ENCODE results near the gene PHOSPHO1.
"Not testable (repeated sequence)": the region's sequence is repeated elsewhere in the genome, so short reads cannot be mapped to it uniquely, and the experiment has no call there.

Gene PHOSPHO1

GRCh38 chr17:49230636-49231562, at the start of gene PHOSPHO1:
PHOSPHO1 (minus strand) TSS chr17:49230787; CDS start chr17:49226691, 4,096 bp downstream.
- peak; percentile 38 for DNase-seq

GRCh38 chr17:49280061-49280460, 49.5 kb upstream of the PHOSPHO1 start:
- no peak for DNase-seq

- DNase-seq: not testable (repeated sequence)
Measured at GRCh38 chr17:49279263-49280015, 48.9 kb upstream of the PHOSPHO1 start.

GRCh38 chr17:49278076-49278475, 47.5 kb upstream of the PHOSPHO1 start:
- DNase-seq: no peak

GRCh38 chr17:49277638-49278037, 47.1 kb upstream of the PHOSPHO1 start:
- no peak for DNase-seq

GRCh38 chr17:49275981-49276380, 45.4 kb upstream of the PHOSPHO1 start:
- DNase-seq: not testable (repeated sequence)

GRCh38 chr17:49269356-49269755, 38.8 kb upstream of the PHOSPHO1 start:
- DNase-seq: no peak

- no peak for DNase-seq
Measured at GRCh38 chr17:49267912-49268311, 37.3 kb upstream of the PHOSPHO1 start.

GRCh38 chr17:49266233-49266632, 35.6 kb upstream of the PHOSPHO1 start:
- DNase-seq: no peak

GRCh38 chr17:49261540-49261939, 31.0 kb upstream of the PHOSPHO1 start:
- not testable (repeated sequence) for DNase-seq

GRCh38 chr17:49260817-49261291, 30.3 kb upstream of the PHOSPHO1 start:
- DNase-seq: no peak

GRCh38 chr17:49260011-49260816, 29.6 kb upstream of the PHOSPHO1 start:
- no peak for DNase-seq

- no peak for DNase-seq
Measured at GRCh38 chr17:49259663-49260010, 29.1 kb upstream of the PHOSPHO1 start.

GRCh38 chr17:49258394-49258793, 27.8 kb upstream of the PHOSPHO1 start:
- no peak for DNase-seq

GRCh38 chr17:49255125-49255524, 24.5 kb upstream of the PHOSPHO1 start:
- no peak for DNase-seq

GRCh38 chr17:49254066-49254465, 23.5 kb upstream of the PHOSPHO1 start:
- no peak for DNase-seq

GRCh38 chr17:49252148-49252695, 21.6 kb upstream of the PHOSPHO1 start:
- no peak for DNase-seq

GRCh38 chr17:49249890-49250522, 19.4 kb upstream of the PHOSPHO1 start:
- DNase-seq: no peak

- DNase-seq: peak; percentile 35
Measured at GRCh38 chr17:49249292-49249794, 18.8 kb upstream of the PHOSPHO1 start.

GRCh38 chr17:49247944-49248343, 17.4 kb upstream of the PHOSPHO1 start:
- DNase-seq: no peak

- no peak for DNase-seq
Measured at GRCh38 chr17:49244839-49245238, 14.3 kb upstream of the PHOSPHO1 start.

- no peak for DNase-seq
Measured at GRCh38 chr17:49242813-49243212, 12.2 kb upstream of the PHOSPHO1 start.

All from COR-L47 (cell line).